Testis (tissue), 2 donors: ENCODE measurements around the gene CLCN6.

Experiments
- CTCF ChIP-seq, 3 experiments: fragments of 450-650 bp in 2 of 3; fragments of 200-600 bp in 1 of 3; sonication (generic) in 1 of 3; IDR thresholded peaks; one replicate each; pipeline ENCODE4 v1.5.1; 2016 to 2019; ENCODE audit warnings: antibody characterized with exemption in 3 of 3, mild to moderate bottlenecking in 2 of 3, moderate library complexity in 1 of 3
- POLR2A ChIP-seq: fragments of 450-650 bp; IDR thresholded peaks from one replicate; pipeline ENCODE4 v1.6.1; 2017; ENCODE audit warnings: antibody characterized with exemption, mild to moderate bottlenecking, moderate library complexity

- TF ChIP-seq CTCF (IDR thresholded peaks at IDR 0.05) (no peak), POLR2A (no peak)
Measured at GRCh38 chr1:11795238-11795890, 10.6 kb upstream of the CLCN6 start.
